SK-N-SH (cell line): Measurements from ENCODE around the gene SCARB2.

Experiments
- CHD2 ChIP-seq: fragments of 150-350 bp; IDR thresholded peaks from 2 replicates; pipeline ENCODE4 v1.6.1; 2018; ENCODE audit warnings: low read length; ENCODE audit not compliant: partially characterized antibody
- EZH2phosphoT487 ChIP-seq: fragments of 200-600 bp; sonication (generic); IDR thresholded peaks from 2 replicates; pipeline ENCODE4 v1.6.1; 2017; ENCODE audit warnings: low read depth, mixed run types, mild to moderate bottlenecking, antibody characterized with exemption, moderate library complexity, borderline replicate concordance
- JUND ChIP-seq: IDR thresholded peaks from 2 replicates; pipeline ENCODE4 v1.4.0; 2012
- MEF2A ChIP-seq: IDR thresholded peaks from 2 replicates; pipeline ENCODE4 v1.4.0; 2012; ENCODE audit warnings: low read depth, borderline replicate concordance
- NFIC ChIP-seq: IDR thresholded peaks from 2 replicates; pipeline ENCODE4 v1.4.0; 2012; ENCODE audit warnings: borderline replicate concordance
- NRF1 ChIP-seq: IDR thresholded peaks from 2 replicates; pipeline ENCODE4 v1.6.1; 2012; ENCODE audit warnings: low read depth, mild to moderate bottlenecking, low read length
- RFX5 ChIP-seq: IDR thresholded peaks from 2 replicates; pipeline ENCODE4 v1.6.1; 2012; ENCODE audit warnings: mild to moderate bottlenecking, improper control_type of control experiment, low read length
- RXRA ChIP-seq: IDR thresholded peaks from 2 replicates; pipeline ENCODE4 v1.4.0; 2012; ENCODE audit warnings: low read depth, mild to moderate bottlenecking, borderline replicate concordance
- SMC3 ChIP-seq: IDR thresholded peaks from 2 replicates; pipeline ENCODE4 v1.6.1; 2012; ENCODE audit warnings: low read depth, low read length, improper control_type of control experiment
- TAF1 ChIP-seq: IDR thresholded peaks from 2 replicates; pipeline ENCODE4 v1.6.1; 2012; ENCODE audit warnings: low read depth, mild to moderate bottlenecking, low read length, moderate library complexity, borderline replicate concordance
- TEAD4 ChIP-seq: IDR thresholded peaks from 2 replicates; pipeline ENCODE4 v1.4.0; 2012; ENCODE audit warnings: mild to moderate bottlenecking, borderline replicate concordance; ENCODE audit not compliant: insufficient read depth
- TF ChIP-seq, protein P1 (sequence below): fragments of 200-600 bp; sonication (generic); IDR thresholded peaks from 2 replicates; pipeline ENCODE4 v1.6.1; 2017; ENCODE audit warnings: antibody characterized with exemption, mild to moderate bottlenecking, moderate library complexity
- TF ChIP-seq, protein P2 (sequence below): IDR thresholded peaks from 2 replicates; pipeline ENCODE4 v1.4.0; 2012; ENCODE audit warnings: low read depth, borderline replicate concordance

DNA sequence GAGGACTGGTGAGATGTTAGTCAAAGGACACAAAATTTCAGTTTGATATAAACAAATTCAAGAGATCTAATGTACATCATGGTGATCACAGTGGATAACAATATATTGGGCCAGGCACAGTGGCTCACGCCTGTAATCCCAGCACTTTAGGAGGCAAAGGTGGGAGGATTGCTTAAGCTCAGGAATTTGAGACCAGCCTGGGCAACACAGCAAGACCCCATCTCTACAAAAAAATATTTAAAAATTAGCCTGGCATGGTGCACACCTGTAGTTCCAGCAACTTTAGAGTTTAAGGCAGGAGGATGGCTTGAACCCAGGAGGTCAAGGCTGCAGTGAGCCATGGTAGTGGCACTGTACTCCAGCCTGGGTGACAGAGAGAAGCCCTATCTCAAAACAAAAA lies 8.7 kb downstream of the SCARB2 start:
- TF ChIP-seq, protein P1, sequence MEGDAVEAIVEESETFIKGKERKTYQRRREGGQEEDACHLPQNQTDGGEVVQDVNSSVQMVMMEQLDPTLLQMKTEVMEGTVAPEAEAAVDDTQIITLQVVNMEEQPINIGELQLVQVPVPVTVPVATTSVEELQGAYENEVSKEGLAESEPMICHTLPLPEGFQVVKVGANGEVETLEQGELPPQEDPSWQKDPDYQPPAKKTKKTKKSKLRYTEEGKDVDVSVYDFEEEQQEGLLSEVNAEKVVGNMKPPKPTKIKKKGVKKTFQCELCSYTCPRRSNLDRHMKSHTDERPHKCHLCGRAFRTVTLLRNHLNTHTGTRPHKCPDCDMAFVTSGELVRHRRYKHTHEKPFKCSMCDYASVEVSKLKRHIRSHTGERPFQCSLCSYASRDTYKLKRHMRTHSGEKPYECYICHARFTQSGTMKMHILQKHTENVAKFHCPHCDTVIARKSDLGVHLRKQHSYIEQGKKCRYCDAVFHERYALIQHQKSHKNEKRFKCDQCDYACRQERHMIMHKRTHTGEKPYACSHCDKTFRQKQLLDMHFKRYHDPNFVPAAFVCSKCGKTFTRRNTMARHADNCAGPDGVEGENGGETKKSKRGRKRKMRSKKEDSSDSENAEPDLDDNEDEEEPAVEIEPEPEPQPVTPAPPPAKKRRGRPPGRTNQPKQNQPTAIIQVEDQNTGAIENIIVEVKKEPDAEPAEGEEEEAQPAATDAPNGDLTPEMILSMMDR, result no peak
- TF ChIP-seq RXRA (no peak), TEAD4 (no peak), RFX5 (no peak), CHD2 (no peak), TAF1 (no peak), EZH2phosphoT487 (no peak), SMC3 (no peak), NRF1 (no peak), JUND (no peak), MEF2A (no peak), NFIC (no peak)
- TF ChIP-seq, protein P2, sequence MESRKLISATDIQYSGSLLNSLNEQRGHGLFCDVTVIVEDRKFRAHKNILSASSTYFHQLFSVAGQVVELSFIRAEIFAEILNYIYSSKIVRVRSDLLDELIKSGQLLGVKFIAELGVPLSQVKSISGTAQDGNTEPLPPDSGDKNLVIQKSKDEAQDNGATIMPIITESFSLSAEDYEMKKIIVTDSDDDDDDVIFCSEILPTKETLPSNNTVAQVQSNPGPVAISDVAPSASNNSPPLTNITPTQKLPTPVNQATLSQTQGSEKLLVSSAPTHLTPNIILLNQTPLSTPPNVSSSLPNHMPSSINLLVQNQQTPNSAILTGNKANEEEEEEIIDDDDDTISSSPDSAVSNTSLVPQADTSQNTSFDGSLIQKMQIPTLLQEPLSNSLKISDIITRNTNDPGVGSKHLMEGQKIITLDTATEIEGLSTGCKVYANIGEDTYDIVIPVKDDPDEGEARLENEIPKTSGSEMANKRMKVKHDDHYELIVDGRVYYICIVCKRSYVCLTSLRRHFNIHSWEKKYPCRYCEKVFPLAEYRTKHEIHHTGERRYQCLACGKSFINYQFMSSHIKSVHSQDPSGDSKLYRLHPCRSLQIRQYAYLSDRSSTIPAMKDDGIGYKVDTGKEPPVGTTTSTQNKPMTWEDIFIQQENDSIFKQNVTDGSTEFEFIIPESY, result no peak
